SHP77 treated with DMSO at 0.1 percent for 48 hours (cell line): ENCODE data around the gene ZNF496.
"Not testable (repeated sequence)": the region's sequence is repeated elsewhere in the genome, so short reads cannot be mapped to it uniquely, and the experiment has no call there.

Experiments used
- DNase-seq: peaks from one replicate; lab custom pipeline; 2025; lab: John Stamatoyannopoulos, UW

ZNF496 gene

GRCh38 chr1:247358920-247359319 is 27.3 kb upstream of the ZNF496 start:
- no peak for DNase-seq

- DNase-seq = no peak
Observed at GRCh38 chr1:247357781-247358211, 26.1 kb upstream of the ZNF496 start.

DNA sequence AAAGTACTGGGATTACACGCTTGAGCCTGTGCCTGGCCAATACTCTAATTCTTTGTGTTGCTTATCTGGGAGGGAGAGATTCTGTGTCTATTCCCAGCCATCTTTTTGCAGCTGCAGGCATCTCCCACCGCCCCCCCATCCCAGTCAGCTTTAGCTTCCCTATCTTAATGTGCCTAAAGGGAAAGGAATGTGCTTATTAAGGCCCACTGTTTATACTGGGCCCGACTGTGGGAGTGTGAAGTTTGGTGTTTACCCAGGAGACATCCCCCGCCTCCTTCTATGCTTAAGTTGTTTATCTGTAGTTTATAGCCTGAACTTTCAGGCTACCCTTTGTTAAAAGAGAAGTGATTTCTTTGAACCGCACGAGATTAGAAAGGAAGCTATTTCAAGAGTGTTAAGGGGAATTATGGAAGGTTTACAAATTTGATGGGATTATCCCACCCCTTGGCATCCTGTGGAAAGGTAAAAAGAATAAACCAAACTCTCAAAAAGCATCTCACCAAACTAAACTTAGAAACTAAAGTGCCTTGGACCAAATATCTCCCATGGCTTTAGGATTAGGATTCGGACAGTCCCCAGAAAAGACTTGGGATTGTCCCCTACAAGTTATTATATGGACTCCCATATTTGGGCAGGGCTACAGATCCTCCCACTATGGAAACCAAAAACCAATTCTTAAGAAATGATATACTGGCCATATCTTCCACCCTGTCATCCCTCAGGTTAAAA is 25.5 kb upstream of the ZNF496 start:
- DNase-seq = no peak

DNA sequence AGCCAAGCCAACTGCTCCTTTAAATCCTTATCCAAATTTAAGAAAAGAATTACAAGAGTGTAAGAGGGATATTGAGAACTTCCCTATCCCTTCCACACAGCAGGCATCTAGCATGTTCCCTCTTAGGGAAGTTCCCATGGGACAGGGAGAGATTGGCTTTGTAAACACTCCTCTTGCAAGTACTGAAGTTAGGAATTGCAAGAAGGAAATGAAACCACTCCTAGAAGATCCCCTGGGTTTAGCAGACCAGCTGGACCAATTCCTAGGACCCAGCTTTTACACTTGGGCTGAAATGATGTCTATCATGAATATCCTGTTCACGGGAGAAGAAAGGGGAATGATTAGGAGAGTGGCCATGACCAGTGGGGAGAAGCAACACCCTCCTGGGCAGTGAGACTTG is 23.5 kb upstream of the ZNF496 start:
- not testable (repeated sequence) for DNase-seq

DNA sequence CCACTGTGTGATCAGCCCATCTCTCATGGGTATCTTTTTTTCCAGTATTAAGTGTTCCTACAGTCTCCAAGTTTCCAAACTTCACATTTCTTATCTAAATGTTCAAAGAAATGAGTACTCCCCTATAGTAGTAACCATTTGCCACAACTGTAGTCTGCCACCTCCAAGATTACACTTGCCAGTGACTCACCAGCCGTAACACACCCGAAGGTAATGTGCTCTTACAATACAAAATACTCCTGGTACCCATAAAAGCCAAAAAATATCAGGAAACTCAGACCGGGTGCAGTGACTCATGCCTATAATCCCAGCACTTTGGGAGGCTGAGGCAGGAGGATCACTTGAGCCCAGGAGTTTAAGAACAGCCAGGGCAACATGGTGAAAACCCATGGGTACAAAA is 20.5 kb upstream of the ZNF496 start:
- DNase-seq = no peak

GRCh38 chr1:247350587-247350986 is 18.9 kb upstream of the ZNF496 start:
- DNase-seq = no peak

DNA sequence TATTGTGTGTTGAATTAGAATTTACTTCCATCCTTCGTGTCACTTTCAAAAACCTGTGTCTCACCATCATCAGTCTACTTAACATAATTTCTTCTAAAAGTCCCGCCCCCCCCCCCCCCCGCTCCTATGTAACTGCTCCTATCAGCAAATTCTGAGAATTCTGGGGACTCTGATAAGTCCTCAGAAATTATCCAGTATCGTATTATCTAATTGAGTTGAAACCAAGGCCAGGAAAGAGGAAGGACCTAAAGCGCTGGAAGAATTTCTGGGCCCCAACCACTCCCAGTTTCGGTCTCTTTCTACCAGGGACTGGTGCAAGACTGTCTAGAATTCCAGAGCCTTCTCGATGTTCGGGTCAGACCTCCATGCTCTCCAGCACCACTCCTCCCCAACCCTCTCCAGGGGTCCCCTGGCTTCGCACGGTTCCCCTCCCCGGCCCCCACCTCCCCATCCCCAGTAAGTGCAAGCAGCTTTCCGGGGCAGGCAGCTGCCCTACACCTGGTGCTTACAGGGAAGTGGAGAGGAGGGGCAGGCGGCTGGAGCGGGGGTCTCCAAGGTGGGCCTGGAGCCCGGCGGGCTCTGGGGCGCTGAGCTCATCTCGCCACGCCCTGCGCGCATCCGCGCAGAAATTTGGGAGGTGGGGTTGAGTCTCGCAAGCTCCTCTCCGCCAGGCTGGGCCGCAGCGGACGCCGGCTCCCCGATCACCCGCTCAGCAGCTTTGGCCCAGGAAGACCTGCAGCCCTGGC is 16.0 kb upstream of the ZNF496 start:
- DNase-seq = no peak

DNA sequence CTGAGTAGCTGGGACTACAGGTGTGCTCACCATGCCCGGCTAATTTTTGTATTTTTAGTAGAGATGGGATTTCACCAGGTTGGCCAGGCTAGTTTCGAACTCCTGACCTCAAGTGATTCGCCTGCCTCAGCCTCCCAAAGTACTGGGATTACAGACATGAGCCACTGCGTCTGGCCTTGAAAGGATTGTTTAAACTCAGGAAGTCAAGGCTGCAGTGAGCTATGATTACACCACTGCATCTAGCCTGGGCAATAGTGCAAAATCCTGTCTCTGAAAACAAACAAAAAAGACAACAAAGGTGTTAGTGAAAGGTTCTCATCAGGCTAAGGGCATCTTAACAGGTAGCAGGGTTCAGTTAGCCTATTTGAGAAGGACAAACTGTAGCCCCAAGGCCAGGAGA is 14.2 kb upstream of the ZNF496 start:
- DNase-seq = no peak

- DNase-seq = no peak
Observed at GRCh38 chr1:247343801-247344200, 12.1 kb upstream of the ZNF496 start.

- no peak for DNase-seq
Observed at GRCh38 chr1:247338723-247339275, 7.1 kb upstream of the ZNF496 start.

GRCh38 chr1:247337961-247338360 is 6.3 kb upstream of the ZNF496 start:
- no peak for DNase-seq

- no peak for DNase-seq
Observed at GRCh38 chr1:247337250-247337746, 5.6 kb upstream of the ZNF496 start.

GRCh38 chr1:247336390-247336789 is 4.7 kb upstream of the ZNF496 start:
- DNase-seq = peak; percentile 78

DNA sequence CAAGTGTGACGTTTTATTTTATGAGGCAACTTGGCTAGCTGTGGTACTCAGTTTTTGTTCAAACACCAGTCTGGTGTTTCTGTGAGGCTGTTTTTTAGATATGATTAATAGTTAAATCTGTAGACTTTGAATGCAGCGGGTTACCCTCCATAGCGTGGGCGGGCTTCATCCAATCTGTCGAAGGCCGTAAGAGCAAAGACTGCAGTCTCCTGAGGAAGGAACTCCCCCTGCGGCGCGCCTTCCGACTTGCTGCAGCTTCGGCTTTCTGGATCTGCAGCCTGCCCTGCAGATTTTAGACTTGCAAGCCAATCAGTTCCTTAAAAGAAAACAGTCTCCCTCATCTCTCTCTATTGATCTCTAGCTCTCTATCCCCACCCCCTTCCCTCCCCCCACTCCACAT is 4.2 kb upstream of the ZNF496 start:
- DNase-seq = no peak

- DNase-seq = no peak
Observed at GRCh38 chr1:247334378-247335133, 2.9 kb upstream of the ZNF496 start.

DNA sequence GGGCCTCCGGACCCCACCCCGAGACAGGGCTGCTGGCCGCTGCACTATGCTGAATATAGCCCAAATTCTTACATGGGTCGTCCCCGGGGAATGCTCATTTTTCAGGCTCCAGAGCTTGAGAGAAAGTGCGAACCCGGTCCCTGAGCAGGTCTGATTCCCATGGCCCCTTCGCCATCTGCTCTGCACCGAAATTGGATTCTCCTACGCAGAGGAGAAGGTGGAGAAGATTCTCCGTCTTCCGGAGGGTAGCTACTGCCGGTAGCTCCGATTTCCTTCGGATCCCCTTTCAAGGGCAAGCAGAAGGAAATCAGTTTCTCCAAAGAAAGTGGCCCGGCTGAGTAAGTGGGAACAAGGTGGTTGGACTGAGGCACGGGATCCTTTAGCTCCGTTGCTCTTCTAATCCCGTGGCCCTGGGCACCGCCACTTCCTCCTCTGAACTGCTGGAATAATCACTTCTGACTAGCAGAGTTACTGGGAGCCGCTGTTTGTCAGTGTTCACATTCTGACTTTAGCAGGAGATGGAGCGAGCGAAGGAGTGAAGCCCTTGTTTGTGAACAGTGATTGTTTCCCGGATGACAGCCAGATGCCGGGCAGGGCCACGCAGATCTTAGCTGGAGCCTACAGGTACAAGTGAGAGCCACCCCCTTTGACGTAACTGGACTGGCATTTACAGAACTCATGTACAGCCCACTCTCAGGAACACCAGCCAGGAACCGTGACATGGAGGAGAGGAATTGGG is 1.1 kb upstream of the ZNF496 start:
- no peak for DNase-seq

- DNase-seq = no peak
Observed at GRCh38 chr1:247332215-247332622, 552 bp upstream of the ZNF496 start.

DNA sequence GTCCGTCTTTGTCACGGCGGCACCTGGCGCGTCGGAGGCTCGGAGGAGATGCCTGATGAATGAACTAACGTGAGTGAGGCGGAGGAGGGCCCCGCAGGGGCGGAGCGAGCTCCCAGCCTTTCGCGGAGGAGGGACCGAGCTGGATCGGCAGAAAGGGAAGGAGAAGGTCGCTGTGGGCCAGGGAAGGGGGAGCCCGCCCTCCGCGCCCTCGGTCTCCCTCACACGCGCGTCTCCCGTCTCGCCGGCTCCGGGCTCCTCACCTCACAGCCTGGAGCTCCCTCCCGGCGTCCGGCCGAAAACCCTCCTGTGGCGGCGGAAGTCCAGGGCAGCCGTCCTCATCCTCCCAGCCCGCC is 519 bp downstream of the ZNF496 start:
- no peak for DNase-seq

DNA sequence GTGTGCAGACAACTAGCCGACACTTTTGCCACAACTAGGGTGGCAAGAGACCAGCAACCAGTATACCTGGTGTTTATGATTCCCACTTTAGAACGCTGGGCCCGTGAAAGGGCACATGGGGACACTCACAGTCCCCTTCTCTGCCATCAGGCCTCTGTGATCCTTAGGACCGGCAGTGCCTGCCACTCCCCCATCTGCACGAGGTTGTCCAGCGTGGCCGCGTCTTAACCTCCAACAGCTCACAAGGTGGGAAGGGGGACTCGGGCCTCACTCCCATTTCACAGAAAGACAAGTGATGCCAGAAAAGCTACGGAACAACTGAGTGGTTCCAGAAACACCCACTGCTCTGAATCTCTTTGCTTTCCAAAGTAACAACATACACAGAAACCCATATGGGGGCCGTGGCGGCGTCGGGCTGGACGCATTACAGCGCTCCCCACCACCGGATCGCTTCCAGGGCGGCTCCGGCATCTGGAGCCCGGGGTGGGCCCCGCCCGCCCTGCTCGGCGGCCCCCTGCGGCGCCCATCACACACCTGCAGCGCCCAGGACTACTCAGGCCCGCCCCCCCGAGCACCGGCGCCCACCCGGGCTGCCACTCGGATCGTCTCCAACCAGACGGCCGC is 1.0 kb downstream of the ZNF496 start:
- DNase-seq = no peak

DNA sequence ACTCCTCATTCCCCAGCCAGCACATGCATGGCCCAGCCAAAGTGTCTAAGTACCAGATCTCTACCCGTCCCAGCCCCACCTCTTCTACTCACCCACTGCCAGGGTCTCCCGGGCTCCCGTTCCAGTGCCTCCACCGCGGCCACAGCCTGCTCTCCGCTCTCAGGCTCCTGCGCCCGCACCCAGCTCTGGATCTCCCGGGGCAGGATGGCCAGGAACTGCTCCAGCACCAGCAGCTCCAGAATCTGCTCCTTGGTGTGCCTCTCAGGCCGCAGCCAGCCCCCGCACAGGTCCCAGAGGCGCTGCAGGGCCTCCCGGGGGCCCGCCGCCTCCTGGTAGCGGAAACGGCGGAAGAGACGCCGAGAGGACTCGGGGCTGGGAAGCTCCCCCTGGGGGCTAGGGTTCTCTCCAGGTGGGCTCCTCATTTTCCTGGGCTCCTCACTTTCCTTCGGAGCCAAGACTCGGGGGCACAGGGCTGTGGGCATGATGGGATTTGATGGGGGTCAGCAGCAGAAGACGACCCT is 2.5 kb downstream of the ZNF496 start:
- no peak for DNase-seq

DNA sequence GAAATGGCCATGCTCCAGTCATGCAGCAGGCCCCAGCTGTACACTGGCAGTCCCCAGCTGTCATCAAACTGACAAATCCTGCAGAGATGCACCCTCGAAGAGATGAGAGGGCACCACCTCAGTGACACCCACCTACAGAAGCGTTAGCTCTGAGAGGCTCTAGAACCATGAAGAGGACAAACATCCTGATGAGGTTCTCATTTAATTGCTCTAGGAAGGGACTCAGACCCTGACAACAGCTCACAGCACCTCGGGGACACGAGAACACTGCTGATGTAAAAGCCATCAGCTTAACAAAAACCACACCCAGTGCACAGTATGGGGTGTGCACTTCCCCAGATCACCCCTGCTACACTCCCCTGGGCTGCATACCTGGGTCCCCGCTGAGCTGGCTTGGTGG is 3.4 kb downstream of the ZNF496 start:
- DNase-seq = no peak
